Measurements from ENCODE around the gene TTF2.
"Not testable (repeated sequence)": the region's sequence is repeated elsewhere in the genome, so short reads cannot be mapped to it uniquely, and the experiment has no call there.

TTF2 gene

GRCh38 chr1:117094841-117095604 lies 34.9 kb downstream of the TTF2 start:
- no peak for DNase-seq

GRCh38 chr1:117096951-117097408 lies 36.9 kb downstream of the TTF2 start:
- no peak for DNase-seq

GRCh38 chr1:117097443-117097842 lies 37.3 kb downstream of the TTF2 start:
- no peak for DNase-seq

- DNase-seq: no peak
Observed at GRCh38 chr1:117098287-117098890, 38.3 kb downstream of the TTF2 start.

- no peak for DNase-seq
Observed at GRCh38 chr1:117101334-117101733, 41.2 kb downstream of the TTF2 start.

- DNase-seq: not testable (repeated sequence)
Observed at GRCh38 chr1:117101858-117102257, 41.7 kb downstream of the TTF2 start.

GRCh38 chr1:117104986-117105385 lies 44.9 kb downstream of the TTF2 start:
- DNase-seq: no peak

- no peak for DNase-seq
Observed at GRCh38 chr1:117105722-117106121, 45.6 kb downstream of the TTF2 start.

GRCh38 chr1:117106478-117106877 lies 46.4 kb downstream of the TTF2 start:
- DNase-seq: no peak

GRCh38 chr1:117107364-117107763 lies 47.2 kb downstream of the TTF2 start:
- no peak for DNase-seq

- no peak for DNase-seq
Observed at GRCh38 chr1:117110774-117111173, 50.6 kb downstream of the TTF2 start.

- no peak for DNase-seq
Observed at GRCh38 chr1:117112047-117112717, 52.1 kb downstream of the TTF2 start.

- DNase-seq: no peak
Observed at GRCh38 chr1:117113199-117113598, 53.1 kb downstream of the TTF2 start.

GRCh38 chr1:117114877-117115276 lies 54.8 kb downstream of the TTF2 start:
- no peak for DNase-seq

- no peak for DNase-seq
Observed at GRCh38 chr1:117116090-117116783, 56.1 kb downstream of the TTF2 start.

GRCh38 chr1:117116784-117117130 lies 56.6 kb downstream of the TTF2 start:
- DNase-seq: no peak

GRCh38 chr1:117117697-117118096 lies 57.6 kb downstream of the TTF2 start:
- DNase-seq: no peak

- DNase-seq: no peak
Observed at GRCh38 chr1:117118137-117118536, 58.0 kb downstream of the TTF2 start.

GRCh38 chr1:117119144-117119543 lies 59.0 kb downstream of the TTF2 start:
- not testable (repeated sequence) for DNase-seq

- no peak for DNase-seq
Observed at GRCh38 chr1:117120774-117121588, 60.9 kb downstream of the TTF2 start.

GRCh38 chr1:117121589-117122329 lies 61.6 kb downstream of the TTF2 start, which contains the start of gene TRIM45:
TRIM45 (minus strand) TSS chr1:117121749; CDS start chr1:117121201, 548 bp downstream.
- DNase-seq: peak; percentile 98

Data from suppressor macrophage treated with lipopolysaccharide for 4 hours (primary cell).